Right lobe of liver (tissue), 6 donors: ENCODE data around the gene EIF4EBP3. TPM values are rescaled to one million over a fixed set of nuclear protein-coding genes. Genes with fewer than 3 reads are reported as not detected.

ENCODE experiments used
- ATAC-seq, 4 donors: fragments of 200-7000 bp; cut with Tn5 transposase; one replicate each; pipeline ENCODE4 v1.9.1; 2020; ENCODE audit warnings: mild to moderate bottlenecking in 4 of 4, moderate library complexity in 4 of 4
- DNase-seq, 3 donors: peaks; one replicate each; pipeline ENCODE4 v3.0.0-alpha.2; 2020
- H3K27ac ChIP-seq, 3 donors: fragments of 200-600 bp; one replicate each; pipeline ENCODE4 v1.8.0; 2022
- H3K27me3 ChIP-seq, 2 donors: fragments of 200-600 bp; one replicate each; pipeline ENCODE4 v1.8.0; 2022
- H3K36me3 ChIP-seq, 4 donors: fragments of 200-600 bp; sonication (generic) in 1 of 4; one replicate each; pipeline versions ENCODE4 v1.5.1 to v1.8.0; 2017 to 2022; ENCODE audit warnings: control low read depth in 1 of 4
- H3K4me1 ChIP-seq, 4 donors: fragments of 200-600 bp; sonication (generic) in 1 of 4; one replicate each; pipeline versions ENCODE4 v1.5.1 to v1.8.0; 2017 to 2022; ENCODE audit warnings: control low read depth in 1 of 4
- H3K4me3 ChIP-seq, 3 donors: fragments of 200-600 bp; one replicate each; pipeline ENCODE4 v1.8.0; 2022
- H3K9me3 ChIP-seq, 4 donors: fragments of 200-600 bp; sonication (generic) in 1 of 4; one replicate each; pipeline versions ENCODE4 v1.5.1 to v1.8.0; 2017 to 2022; ENCODE audit warnings: control low read depth in 1 of 4
- POLR2A ChIP-seq: fragments of 450-650 bp; IDR thresholded peaks from one replicate; pipeline ENCODE4 v1.6.1; 2017; ENCODE audit warnings: antibody characterized with exemption, mild to moderate bottlenecking
- WGBS: methylation state at CpG from one replicate; pipeline ENCODE4 v1.1.6; 2018; ENCODE audit warnings: low coverage, low lambda C conversion rate; ENCODE audit not compliant: insufficient coverage; ENCODE audit errors: missing lambda C conversion rate; 5-methylcytosine and 5-hydroxymethylcytosine counted together
- intact Hi-C, 2 donors: fragments of 100-400 bp; cut with DNase I; formaldehyde crosslinking; loops; one replicate each; pipeline versions ENCODE4 v1.11.2 to v1.14.1; 2022
- total RNA-seq, 6 experiments: library from RNA; depleted of rRNA in 2 of 6; stranded (reverse); fragments of >200 nt in 2 of 6; fragmentation: NEBNext Ultra II Directional in 3 of 6; extraction: Animal tissue kit (Norgen Biotek cat#: 25700) in 3 of 6; gene quantifications; one replicate each; pipeline versions ENCODE4 v1.1.0 to v1.2.4, GENCODE V29; 2016 to 2023
- TF ChIP-seq, protein P1 (sequence below), 4 donors: fragments of 200-600 bp in 3 of 4; fragments of 450-650 bp in 1 of 4; IDR thresholded peaks; one replicate each; pipeline versions ENCODE4 v1.5.1 to v1.8.0; 2016 to 2022; ENCODE audit warnings: antibody characterized with exemption in 4 of 4, mild to moderate bottlenecking in 2 of 4
- donor health status: DM: no; HTN: yes; CAD: no.
- donor health status: DM: no; HTN: no; CAD: no.
- donor health status: DM: no; HTN: no; CAD: no.
- donor health status: DM: no; HTN: yes; CAD: no.
- donor health status: DM: no; HTN: yes; CAD: no.

Gene EIF4EBP3
- total RNA-seq, 6 experiments from 2014 or later: 10.7 to 19.5 (median 13.6) TPM

DNA sequence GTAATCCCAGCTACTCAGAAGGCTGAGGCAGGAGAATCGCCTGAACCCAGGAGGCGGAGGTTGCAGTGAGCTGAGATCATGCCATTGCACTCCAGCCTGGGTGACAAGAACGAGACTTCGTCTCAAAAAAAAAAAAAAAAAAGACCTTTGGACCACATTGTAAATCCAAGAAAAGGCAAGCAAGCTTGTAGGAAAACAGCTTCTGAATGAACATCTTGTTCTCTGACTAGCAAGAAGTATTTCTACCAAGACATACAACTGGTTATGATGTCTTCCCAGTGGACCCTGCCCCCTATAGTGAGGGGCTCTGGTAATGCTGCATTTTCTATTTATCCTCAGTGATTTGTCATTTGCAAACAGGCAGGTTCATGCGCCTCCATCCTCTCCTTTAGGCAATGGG is 4.5 kb upstream of the EIF4EBP3 start:
- intact Hi-C loops: no loop called here
- no peaks in the 10 kb centered on the region for H3K9me3 ChIP-seq
- H3K27ac ChIP-seq: no peak overlapping the region
- 91% methylated on average over 4 of the region's 5 CpGs for WGBS
- H3K27me3 ChIP-seq: no peaks in the 10 kb centered on the region
- peaks cover 0 to 56% (median 17%) of the 10 kb centered on the region in 4 donors for H3K36me3 ChIP-seq
- ATAC-seq (no peak), DNase-seq (no peak)
- H3K4me1 ChIP-seq: peaks cover 0 to 18% (median 7%) of the 10 kb centered on the region in 4 donors
- TF ChIP-seq POLR2A: no peak
- TF ChIP-seq, protein P1, sequence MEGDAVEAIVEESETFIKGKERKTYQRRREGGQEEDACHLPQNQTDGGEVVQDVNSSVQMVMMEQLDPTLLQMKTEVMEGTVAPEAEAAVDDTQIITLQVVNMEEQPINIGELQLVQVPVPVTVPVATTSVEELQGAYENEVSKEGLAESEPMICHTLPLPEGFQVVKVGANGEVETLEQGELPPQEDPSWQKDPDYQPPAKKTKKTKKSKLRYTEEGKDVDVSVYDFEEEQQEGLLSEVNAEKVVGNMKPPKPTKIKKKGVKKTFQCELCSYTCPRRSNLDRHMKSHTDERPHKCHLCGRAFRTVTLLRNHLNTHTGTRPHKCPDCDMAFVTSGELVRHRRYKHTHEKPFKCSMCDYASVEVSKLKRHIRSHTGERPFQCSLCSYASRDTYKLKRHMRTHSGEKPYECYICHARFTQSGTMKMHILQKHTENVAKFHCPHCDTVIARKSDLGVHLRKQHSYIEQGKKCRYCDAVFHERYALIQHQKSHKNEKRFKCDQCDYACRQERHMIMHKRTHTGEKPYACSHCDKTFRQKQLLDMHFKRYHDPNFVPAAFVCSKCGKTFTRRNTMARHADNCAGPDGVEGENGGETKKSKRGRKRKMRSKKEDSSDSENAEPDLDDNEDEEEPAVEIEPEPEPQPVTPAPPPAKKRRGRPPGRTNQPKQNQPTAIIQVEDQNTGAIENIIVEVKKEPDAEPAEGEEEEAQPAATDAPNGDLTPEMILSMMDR (IDR thresholded peaks at IDR 0.05): no peak
- H3K4me3 ChIP-seq: no peak overlapping the region

DNA sequence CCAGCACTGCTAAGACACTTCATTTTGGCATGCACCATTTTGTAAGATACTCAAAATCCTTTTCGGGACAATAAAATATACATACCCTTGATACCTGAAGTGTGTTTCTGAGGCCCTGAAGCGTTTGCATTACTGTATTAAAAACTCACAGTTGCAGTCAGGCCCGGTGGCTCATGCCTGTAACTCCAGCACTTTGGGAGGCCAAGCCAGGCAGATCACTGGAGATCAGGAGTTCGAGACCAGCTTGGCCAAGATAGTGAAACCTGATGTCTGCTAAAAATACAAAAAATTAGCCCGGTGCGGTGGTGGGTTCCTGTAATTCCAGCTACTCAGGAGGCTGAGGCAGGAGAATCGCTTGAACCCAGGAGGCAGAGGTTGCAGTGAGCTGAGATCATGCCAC is 2.5 kb upstream of the EIF4EBP3 start:
- DNase-seq: no peak
- intact Hi-C loops: no loop called here
- no peak overlapping the region for H3K27ac ChIP-seq
- H3K27me3 ChIP-seq: no peaks in the 10 kb centered on the region
- WGBS: 96% methylated on average over 6 of the region's 7 CpGs
- TF ChIP-seq POLR2A: no peak
- TF ChIP-seq, protein P1 (IDR thresholded peaks at IDR 0.05): no peak
- peaks cover 0 to 42% (median 11%) of the 10 kb centered on the region in 4 donors for H3K36me3 ChIP-seq
- H3K9me3 ChIP-seq: no peaks in the 10 kb centered on the region
- no peak for ATAC-seq
- peaks cover 0 to 33% (median 17%) of the 10 kb centered on the region in 4 donors for H3K4me1 ChIP-seq
- H3K4me3 ChIP-seq: no peak overlapping the region

DNA sequence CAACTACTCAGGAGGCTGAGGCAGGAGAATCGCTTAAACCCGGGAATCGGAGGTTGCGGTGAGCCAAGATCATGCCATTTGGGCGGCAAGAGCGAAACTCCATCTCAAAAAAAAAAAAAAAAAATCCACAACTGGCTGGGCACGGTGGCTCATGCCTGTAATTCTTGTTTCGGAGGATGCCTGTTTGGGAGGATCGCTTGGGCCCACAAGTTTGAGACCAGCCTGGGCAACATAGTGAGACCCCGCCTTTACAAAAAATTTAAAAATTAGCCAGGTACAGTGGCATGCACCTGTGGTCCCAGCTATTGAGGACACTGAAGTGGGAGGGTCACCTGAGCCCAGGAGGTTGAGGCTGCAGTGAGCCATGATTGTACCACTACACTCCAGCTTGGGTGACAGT is 1.9 kb upstream of the EIF4EBP3 start:
- H3K4me1 ChIP-seq: peaks cover 0 to 33% (median 17%) of the 10 kb centered on the region in 4 donors
- peaks cover 0 to 42% (median 12%) of the 10 kb centered on the region in 4 donors for H3K36me3 ChIP-seq
- no peak overlapping the region for H3K27ac ChIP-seq
- no peak for DNase-seq
- no peaks in the 10 kb centered on the region for H3K9me3 ChIP-seq
- H3K4me3 ChIP-seq: no peak overlapping the region
- 100% methylated on average over 1 of the region's 10 CpGs for WGBS
- TF ChIP-seq, protein P1 (IDR thresholded peaks at IDR 0.05): no peak
- TF ChIP-seq POLR2A: no peak
- no peak for ATAC-seq
- no peaks in the 10 kb centered on the region for H3K27me3 ChIP-seq
- intact Hi-C loops: no loop called here

DNA sequence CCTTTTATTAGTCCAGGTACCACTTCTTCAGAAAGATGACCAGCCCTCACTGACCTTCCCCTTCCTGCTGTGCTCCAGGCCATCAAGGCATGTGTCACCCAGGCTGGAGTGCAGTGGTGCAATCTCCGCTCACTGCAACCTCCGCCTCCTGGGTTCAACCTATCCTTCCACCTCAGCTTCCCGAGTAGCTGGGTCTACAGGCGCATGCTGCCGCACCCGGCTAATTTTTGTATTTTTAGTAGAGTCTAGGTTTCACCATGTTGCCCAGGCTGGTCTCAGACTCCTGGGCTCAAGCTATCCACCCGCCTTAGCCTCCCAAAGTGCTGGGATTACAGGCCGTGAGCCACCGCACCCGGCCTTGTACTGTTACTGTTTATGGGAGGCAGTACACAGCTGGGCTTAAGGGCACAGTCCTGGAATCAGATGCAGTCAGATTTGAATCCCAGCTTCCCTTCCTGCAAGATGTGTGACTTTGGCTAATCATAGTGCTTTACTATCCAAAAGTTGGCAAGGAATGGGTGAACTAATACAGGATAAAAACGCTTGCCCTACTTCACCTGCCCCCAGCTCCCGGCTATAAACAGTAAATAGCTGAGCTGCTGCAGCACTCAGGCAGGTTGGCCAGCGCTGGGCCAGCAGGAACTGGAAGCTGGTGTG is 483 bp upstream of the EIF4EBP3 start:
- H3K27ac ChIP-seq: peak overlapping the region; percentile 91 to 99 (median 94)
- intact Hi-C loops: no loop called here
- H3K9me3 ChIP-seq: no peaks in the 10 kb centered on the region
- TF ChIP-seq, protein P1 (IDR thresholded peaks at IDR 0.05): no peak
- no peak for TF ChIP-seq POLR2A
- ATAC-seq (peak; percentile 10 to 47 (median 35)), DNase-seq (peak in 2 of 3 donors; percentile 51 to 76)
- peaks cover 0 to 41% (median 13%) of the 10 kb centered on the region in 4 donors for H3K36me3 ChIP-seq
- H3K4me3 ChIP-seq: peak overlapping the region in 1 of 3 donors; percentile 60
- 23% methylated on average over 9 of the region's 13 CpGs for WGBS
- H3K4me1 ChIP-seq: peaks cover 0 to 33% (median 17%) of the 10 kb centered on the region in 4 donors
- no peaks in the 10 kb centered on the region for H3K27me3 ChIP-seq
